Esophagus muscularis mucosa (tissue), 4 donors: ENCODE measurements around the gene NR4A3. TPM values are rescaled to one million over a fixed set of nuclear protein-coding genes. Genes with fewer than 3 reads are reported as not detected.
A peak's percentile ranks its signal among the peaks of the same experiment; 100 is the strongest.
"Not testable (repeated sequence)": the region's sequence is repeated elsewhere in the genome, so short reads cannot be mapped to it uniquely, and the experiment has no call there.

Source experiments
- DNase-seq: peaks from one replicate; pipeline ENCODE4 v3.0.0-alpha.2; 2017; ENCODE audit errors: extremely low spot score
- H3K27ac ChIP-seq, 4 donors: fragments of 200-600 bp; sonication (generic); replicated peaks in 1 of 4; 1 replicate in 3 of 4; 2 replicates in 1 of 4; pipeline ENCODE4 v1.5.1; 2016 to 2019; ENCODE audit warnings: mild to moderate bottlenecking in 1 of 4
- H3K27me3 ChIP-seq, 4 donors: fragments of 200-600 bp; sonication (generic); one replicate each; pipeline versions ENCODE4 v1.5.1 to v1.6.0; 2016 to 2019
- H3K36me3 ChIP-seq, 4 donors: fragments of 200-600 bp; sonication (generic); one replicate each; pipeline ENCODE4 v1.5.1; 2016 to 2019
- H3K4me1 ChIP-seq, 4 donors: fragments of 200-600 bp; sonication (generic); one replicate each; pipeline ENCODE4 v1.5.1; 2016 to 2019
- H3K4me3 ChIP-seq, 4 donors: fragments of 200-600 bp; sonication (generic); 1 replicate in 2 of 4; 2 replicates in 2 of 4; pipeline ENCODE4 v1.5.1; 2016 to 2019; ENCODE audit warnings: mild to moderate bottlenecking in 4 of 4, moderate library complexity in 1 of 4
- H3K9me3 ChIP-seq, 4 donors: fragments of 200-600 bp; sonication (generic); 1 replicate in 3 of 4; 2 replicates in 1 of 4; pipeline ENCODE4 v1.5.1; 2016 to 2019
- CTCF ChIP-seq, 3 experiments: fragments of 200-600 bp in 2 of 3; fragments of 450-650 bp in 1 of 3; sonication (generic) in 2 of 3; IDR thresholded peaks; one replicate each; pipeline ENCODE4 v1.5.1; 2017 to 2019; ENCODE audit warnings: antibody characterized with exemption in 3 of 3, mild to moderate bottlenecking in 2 of 3, moderate library complexity in 1 of 3
- EP300 ChIP-seq: sonication (generic); formaldehyde crosslinking; IDR thresholded peaks from one replicate; pipeline ENCODE4 v1.6.1; 2017; ENCODE audit warnings: antibody characterized with exemption
- POLR2A ChIP-seq: fragments of 450-650 bp; IDR thresholded peaks from one replicate; pipeline ENCODE4 v1.6.1; 2017; ENCODE audit warnings: antibody characterized with exemption, moderate library complexity, mild to moderate bottlenecking, low read depth
- POLR2AphosphoS5 ChIP-seq, 2 donors: sonication (generic); formaldehyde crosslinking; IDR thresholded peaks; one replicate each; pipeline ENCODE4 v1.6.1; 2017; ENCODE audit warnings: antibody characterized with exemption in 2 of 2
- WGBS: methylation state at CpG from one replicate; pipeline ENCODE4 v1.1.5; 2018; 5-methylcytosine and 5-hydroxymethylcytosine counted together
- intact Hi-C: fragments of 100-400 bp; cut with DNase I; formaldehyde crosslinking; loops from one replicate; pipeline ENCODE4 v1.15.1; 2023
- total RNA-seq, 4 donors: library from RNA; depleted of rRNA; stranded (reverse); fragments of >200 nt; gene quantifications; one replicate each; pipeline versions ENCODE4 v1.1.0 to v1.2.1, GENCODE V29; 2016

NR4A3 gene
- total RNA-seq, 4 donors from 2014 or later: 1.2 to 17.4 (median 1.9) TPM

GRCh38 chr9:99848447-99848846 is 26.8 kb downstream of the NR4A3 start:
- H3K4me3 ChIP-seq: no peak overlapping the region
- TF ChIP-seq EP300 (no peak), POLR2AphosphoS5 (IDR thresholded peaks at IDR 0.05) (no peak), POLR2A (no peak)
- H3K36me3 ChIP-seq: peaks cover 0 to 38% (median 12%) of the 10 kb centered on the region in 4 donors
- no peaks in the 10 kb centered on the region for H3K4me1 ChIP-seq
- intact Hi-C loops: no loop called here
- no peak overlapping the region for H3K27ac ChIP-seq
- WGBS: 91% methylated on average over 7 of the region's 7 CpGs
- no peaks in the 10 kb centered on the region for H3K9me3 ChIP-seq
- no peaks in the 10 kb centered on the region for H3K27me3 ChIP-seq
- DNase-seq: peak; percentile 24

- 66% methylated on average over 2 of the region's 2 CpGs for WGBS
- H3K27ac ChIP-seq: no peak overlapping the region
- no peaks in the 10 kb centered on the region for H3K27me3 ChIP-seq
- peaks cover 0 to 26% (median 9%) of the 10 kb centered on the region in 4 donors for H3K36me3 ChIP-seq
- intact Hi-C loops: no loop called here
- no peak overlapping the region for H3K4me3 ChIP-seq
- peak; percentile 62 for DNase-seq
- TF ChIP-seq POLR2AphosphoS5 (IDR thresholded peaks at IDR 0.05): no peak
- no peak for TF ChIP-seq POLR2A
- TF ChIP-seq CTCF (IDR thresholded peaks at IDR 0.05): no peak
- TF ChIP-seq EP300: no peak
- H3K9me3 ChIP-seq: no peaks in the 10 kb centered on the region
- no peaks in the 10 kb centered on the region for H3K4me1 ChIP-seq
These were observed 29.2 kb downstream of the NR4A3 start for GRCh38 chr9:99850736-99851499.

GRCh38 chr9:99851500-99851822 is 29.8 kb downstream of the NR4A3 start:
- Histone ChIP-seq H3K9me3 (no peaks in the 10 kb centered on the region), H3K27ac (no peak overlapping the region), H3K4me1 (no peaks in the 10 kb centered on the region), H3K27me3 (no peaks in the 10 kb centered on the region), H3K4me3 (no peak overlapping the region), H3K36me3 (peaks cover 0 to 22% (median 9%) of the 10 kb centered on the region in 4 donors)
- intact Hi-C loops: no loop called here
- TF ChIP-seq POLR2A: no peak
- TF ChIP-seq EP300: no peak
- DNase-seq: peak; percentile 64
- WGBS: 32% methylated on average over 2 of the region's 2 CpGs

GRCh38 chr9:99852617-99853016 is 30.9 kb downstream of the NR4A3 start:
- Histone ChIP-seq H3K4me3 (no peak overlapping the region), H3K9me3 (no peaks in the 10 kb centered on the region), H3K27me3 (no peaks in the 10 kb centered on the region), H3K36me3 (peaks cover 0 to 14% (median 5%) of the 10 kb centered on the region in 4 donors), H3K27ac (no peak overlapping the region), H3K4me1 (no peaks in the 10 kb centered on the region)
- TF ChIP-seq POLR2AphosphoS5 (IDR thresholded peaks at IDR 0.05) (no peak), POLR2A (no peak), EP300 (no peak), CTCF (IDR thresholded peaks at IDR 0.05) (no peak)
- WGBS: 82% methylated on average over 4 of the region's 4 CpGs
- intact Hi-C loops: no loop called here
- peak; percentile 12 for DNase-seq

- Histone ChIP-seq H3K27me3 (no peaks in the 10 kb centered on the region), H3K27ac (no peak overlapping the region), H3K9me3 (no peaks in the 10 kb centered on the region), H3K36me3 (no peaks in the 10 kb centered on the region), H3K4me3 (no peak overlapping the region), H3K4me1 (peaks cover 0 to 4% (median 0%) of the 10 kb centered on the region in 4 donors)
- TF ChIP-seq POLR2AphosphoS5 (IDR thresholded peaks at IDR 0.05): no peak
- no peak for TF ChIP-seq POLR2A
- intact Hi-C loops: no loop called here
- no peak for DNase-seq
- 82% methylated on average over 8 of the region's 8 CpGs for WGBS
These were observed 33.9 kb downstream of the NR4A3 start for GRCh38 chr9:99855467-99856176.

- H3K4me1 ChIP-seq, H3K27me3 ChIP-seq, H3K36me3 ChIP-seq, H3K9me3 ChIP-seq, H3K4me3 ChIP-seq, intact Hi-C loops, H3K27ac ChIP-seq, DNase-seq: not testable (repeated sequence)
- WGBS: 97% methylated on average over 3 of the region's 3 CpGs
These were observed 35.9 kb downstream of the NR4A3 start for GRCh38 chr9:99857576-99857975.
